SHP77 treated with DMSO at 0.1 percent for 48 hours (cell line): ENCODE data around the gene AKR1A1.
"Not testable (repeated sequence)": the region's sequence is repeated elsewhere in the genome, so short reads cannot be mapped to it uniquely, and the experiment has no call there.

Experiments
- DNase-seq: peaks from one replicate; lab custom pipeline; 2025; lab: John Stamatoyannopoulos, UW

The AKR1A1 gene

DNA sequence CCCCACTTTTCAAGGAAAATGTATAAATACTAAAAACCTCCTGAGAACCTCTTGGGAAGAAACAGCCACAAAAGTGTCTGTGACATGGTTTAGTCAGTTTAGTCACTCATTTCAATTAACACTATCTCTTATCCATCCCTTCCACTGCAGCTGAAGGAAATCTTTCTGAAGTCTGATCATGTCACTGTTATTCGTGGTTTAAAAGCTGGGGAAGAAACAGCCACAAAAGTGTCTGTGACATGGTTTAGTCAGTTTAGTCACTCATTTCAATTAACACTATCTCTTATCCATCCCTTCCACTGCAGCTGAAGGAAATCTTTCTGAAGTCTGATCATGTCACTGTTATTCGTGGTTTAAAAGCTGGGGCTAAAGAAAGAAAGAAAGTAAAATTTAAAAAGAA lies 27.1 kb upstream of the AKR1A1 start:
- DNase-seq = not testable (repeated sequence)

DNA sequence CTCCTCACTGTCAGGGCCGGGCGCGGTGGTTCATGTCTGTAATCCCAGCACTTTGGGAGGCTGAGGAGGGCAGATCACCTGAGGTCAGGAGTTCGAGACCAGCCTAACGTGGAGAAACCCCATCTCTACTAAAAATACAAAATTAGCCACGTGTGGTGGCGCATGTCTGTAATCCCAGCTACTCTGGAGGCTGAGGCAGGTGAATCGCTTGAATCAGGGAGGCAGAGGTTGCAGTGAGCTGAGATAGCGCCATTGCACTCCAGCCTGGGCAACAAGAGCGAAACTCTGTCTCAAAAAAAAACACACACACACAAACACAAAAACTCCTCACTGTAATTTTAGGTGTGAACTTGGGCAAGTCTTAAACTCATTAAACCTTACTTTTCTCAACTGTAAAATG lies 26.7 kb upstream of the AKR1A1 start:
- DNase-seq = not testable (repeated sequence)

DNA sequence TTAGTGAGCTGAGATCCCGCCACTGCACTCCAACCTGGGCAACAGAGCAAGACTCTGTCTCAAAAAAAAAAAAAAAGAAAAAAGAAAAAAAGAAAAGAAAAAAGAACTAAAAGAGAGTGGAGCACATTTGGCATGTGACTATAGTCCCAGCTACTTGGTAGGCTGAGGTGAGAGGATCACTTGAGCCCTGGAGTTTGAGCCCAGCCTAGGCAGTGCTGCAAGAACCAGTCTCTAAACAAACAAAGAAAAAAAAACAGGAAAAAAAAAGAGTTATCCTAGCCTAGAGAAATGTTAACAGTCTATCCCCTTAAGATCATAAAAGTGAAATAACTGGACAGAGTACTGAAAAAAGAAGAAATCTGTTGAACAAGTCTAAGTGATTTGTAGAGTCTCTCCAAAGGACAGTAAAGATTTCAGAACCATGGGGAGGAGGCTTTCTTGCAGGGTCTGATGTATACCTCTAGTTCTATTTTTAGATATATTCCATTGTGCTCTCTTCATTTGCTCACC lies 24.4 kb upstream of the AKR1A1 start:
- DNase-seq = no peak

DNA sequence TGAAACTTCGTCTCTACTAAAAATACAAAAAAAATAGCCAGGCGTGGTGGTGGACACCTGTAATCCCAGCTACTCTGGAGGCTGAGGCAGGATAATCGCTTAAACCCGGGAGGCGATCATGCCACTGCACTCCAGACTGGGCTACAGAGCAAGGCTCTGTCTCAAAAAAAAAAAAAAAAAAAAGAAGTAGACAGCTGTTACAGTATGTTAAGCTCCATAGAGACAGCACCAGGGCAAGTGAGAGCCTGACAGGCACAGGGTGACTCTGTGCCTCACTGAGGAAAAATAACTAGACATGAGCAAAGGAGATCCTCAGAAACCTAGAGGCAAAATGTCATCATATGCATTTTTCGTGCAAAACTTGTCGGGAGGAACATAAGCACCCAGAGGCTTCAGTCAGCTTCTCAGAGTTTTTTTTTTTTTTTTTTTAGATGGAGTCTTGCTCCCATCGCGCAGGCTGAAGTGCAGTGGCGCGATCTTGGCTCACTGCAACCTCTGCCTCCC lies 19.9 kb upstream of the AKR1A1 start:
- DNase-seq = no peak

DNA sequence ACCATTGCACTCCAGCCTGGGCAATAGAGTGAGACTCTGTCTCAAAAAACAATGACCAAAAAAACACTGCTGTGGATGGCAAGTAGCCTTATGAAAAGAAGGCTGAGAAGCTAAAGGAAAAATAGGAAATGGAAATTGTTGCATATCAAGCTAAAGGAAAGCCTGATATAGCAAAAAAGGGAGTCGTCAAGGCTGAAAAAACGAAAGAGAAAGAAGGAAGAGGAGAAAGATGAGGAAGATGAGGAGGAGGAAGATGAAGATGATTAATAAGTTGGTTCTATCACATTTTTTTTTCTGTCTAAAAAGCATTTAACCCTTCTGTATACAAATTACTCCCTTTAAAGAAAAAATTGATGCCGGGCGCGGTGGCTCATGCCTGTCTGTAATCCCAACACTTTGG lies 18.8 kb upstream of the AKR1A1 start:
- DNase-seq = no peak

DNA sequence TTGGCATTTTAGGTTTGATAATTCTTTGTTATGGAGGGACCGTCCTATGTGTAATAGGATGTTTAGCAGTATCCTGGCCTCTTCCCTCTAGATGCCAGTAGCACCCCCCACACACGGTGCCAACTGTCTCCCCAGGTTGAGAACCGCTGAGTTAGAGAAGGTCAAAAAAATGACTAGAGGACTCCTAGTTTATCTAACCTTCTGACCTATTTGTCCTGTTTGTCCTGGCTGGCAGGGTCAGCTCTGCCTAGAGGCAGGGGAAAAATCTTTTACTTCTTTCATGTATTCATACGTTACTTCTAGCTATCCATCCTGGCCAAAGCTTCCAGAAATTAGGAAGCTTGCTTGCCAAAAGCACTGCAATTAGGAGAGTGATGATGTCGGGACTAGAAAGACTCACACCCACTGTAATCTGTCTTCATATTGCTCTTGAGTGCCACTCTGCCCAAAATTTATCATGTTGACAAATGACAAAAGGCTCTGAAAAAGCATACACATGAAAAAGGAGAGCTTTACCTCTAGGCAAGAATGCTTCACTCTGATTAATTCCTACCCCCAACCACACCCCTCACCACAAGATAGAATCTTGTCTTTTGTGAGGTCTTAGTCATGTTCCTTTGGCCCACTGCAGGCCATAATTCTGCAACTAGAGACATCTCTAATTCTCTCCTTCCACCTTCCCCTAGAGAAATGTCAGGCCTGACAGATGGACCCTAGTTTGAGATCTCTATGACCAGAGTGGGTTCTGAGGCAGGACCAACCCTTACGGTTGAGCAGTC lies 14.4 kb upstream of the AKR1A1 start:
- DNase-seq = no peak

DNA sequence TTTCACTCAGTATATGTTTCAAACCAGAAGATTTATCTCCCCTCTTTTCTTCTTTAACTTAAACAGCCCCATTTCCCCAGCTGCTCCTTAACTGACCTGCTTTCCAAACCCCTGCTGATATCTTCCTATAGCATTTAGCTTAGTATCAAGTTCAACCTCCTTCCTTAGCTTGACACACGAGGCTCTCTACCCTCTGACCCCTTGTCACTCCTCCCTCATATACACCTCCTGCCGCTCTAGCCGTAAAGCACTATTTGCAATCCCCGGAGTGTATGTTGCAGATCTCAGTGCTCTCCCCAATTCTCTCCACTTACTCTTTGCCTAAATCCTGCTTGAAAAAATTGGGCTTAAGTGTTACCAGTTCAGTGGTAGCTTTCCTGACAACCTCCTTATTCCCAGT lies 13.7 kb upstream of the AKR1A1 start:
- no peak for DNase-seq

DNA sequence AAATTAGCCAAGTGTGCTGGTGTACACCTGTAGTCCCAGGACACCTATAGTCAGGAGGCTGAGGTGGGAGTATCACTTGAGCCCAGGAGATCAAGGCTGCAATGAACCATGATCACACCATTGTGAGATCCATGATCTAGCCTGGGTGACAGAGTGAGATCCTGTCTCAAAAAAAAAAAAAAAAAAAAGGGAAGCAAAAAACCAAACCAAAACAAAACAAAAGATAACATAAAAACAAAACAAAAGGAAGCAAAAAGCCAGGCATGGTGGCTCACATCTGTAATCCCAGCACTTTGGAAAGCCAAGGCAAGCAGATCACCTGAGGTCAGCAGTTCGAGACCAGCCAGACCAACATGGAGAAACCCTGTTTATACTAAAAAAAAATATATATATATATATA lies 9.4 kb upstream of the AKR1A1 start:
- DNase-seq = no peak

DNA sequence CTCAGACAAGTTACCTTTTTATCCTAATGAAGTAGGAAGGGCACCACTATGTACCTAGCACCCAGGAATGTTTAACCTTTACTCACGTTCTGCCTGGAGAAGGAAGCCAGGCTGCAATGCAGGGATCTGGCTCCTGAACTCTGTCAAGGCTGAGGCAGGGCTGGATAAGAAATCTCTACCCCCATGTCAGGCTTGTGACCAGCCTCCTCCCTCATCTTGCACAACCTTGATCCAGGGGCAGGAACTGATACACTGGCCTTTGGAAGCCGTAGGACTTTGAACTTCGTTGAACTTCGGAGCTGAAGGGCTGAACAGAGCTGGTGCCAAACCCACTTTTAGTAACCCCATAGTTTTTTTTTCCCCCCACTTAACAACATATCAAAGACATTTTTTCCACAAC lies 8.0 kb upstream of the AKR1A1 start:
- no peak for DNase-seq

DNA sequence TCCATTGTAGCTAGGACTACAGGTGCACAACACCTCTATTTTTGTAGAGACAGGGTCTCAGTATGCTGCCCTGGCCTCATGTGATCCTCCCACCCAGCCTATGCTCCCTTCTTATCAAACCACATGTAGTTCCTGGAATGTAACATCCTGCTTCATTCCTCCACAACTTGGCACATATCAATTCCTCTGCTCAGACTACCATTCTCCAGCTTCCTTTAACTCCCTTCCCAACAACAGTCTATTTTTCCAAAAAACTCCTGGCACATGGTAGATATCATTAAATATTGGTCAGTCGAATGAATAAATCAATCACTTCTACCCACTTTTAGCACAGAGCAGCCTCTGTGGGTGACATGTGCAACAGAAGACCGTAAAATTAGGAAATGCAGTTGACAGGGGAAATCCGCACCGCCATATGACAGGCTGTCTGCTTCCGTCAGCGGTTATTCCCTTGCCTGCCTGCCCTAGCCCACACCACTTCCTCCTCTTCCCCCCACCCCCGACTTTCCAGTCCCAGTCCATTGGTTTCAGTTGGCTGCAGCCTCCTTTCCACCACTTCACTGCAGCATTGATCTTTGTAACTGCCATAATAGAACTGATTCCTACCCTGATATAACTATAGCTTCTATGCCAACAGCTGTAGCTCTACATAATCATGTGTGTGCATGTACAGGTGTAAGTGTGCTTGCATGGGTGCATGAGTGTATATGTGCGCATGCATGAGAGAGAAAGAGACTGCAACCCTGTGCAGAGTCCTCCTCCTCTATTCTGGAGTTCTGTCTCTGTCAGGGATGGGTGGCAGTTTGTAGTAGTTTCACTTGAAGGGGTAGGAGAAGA lies 6.8 kb upstream of the AKR1A1 start:
- no peak for DNase-seq

DNA sequence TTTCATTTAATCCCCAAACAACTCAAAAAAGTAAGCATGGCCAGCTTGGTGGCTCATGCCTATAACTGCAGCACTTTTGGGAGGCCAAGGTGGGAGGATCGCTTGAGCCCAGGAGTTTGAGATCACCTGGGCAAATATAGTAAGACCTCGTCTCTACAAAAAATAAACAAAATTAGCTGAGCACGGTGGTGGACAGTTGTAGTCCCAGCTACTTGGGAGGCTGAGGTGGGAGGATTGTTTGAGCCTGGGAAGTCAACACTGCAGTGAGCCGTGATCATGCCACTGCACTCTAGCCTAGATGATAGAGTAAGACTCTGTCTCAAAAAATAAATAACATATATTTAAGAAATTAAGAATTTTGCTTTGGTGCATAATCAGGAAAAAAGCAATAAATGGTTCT lies 6.1 kb upstream of the AKR1A1 start:
- DNase-seq = no peak

DNA sequence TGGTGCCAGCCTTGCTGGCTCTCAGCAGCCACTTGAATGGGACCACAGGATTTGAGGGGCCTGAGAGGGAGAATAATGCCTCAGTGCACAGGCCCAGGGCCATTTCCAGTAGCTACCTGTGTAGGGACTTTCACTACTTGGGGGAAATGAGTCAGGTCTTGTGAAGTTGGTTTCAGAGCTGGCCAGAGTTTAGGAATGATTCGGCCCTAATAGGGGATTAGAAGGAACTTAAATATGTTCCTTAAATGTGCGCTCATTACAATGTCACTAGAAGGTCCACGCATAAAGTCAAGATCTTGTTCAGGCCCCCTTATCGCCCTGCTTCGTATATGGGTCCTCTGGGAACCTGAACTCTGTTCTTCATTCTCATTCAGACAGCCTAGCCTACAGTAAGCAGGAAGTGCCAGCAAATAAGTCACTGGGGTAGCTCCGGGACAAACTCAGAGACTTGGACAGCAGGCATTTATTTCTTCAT lies 5.6 kb upstream of the AKR1A1 start:
- DNase-seq = no peak

DNA sequence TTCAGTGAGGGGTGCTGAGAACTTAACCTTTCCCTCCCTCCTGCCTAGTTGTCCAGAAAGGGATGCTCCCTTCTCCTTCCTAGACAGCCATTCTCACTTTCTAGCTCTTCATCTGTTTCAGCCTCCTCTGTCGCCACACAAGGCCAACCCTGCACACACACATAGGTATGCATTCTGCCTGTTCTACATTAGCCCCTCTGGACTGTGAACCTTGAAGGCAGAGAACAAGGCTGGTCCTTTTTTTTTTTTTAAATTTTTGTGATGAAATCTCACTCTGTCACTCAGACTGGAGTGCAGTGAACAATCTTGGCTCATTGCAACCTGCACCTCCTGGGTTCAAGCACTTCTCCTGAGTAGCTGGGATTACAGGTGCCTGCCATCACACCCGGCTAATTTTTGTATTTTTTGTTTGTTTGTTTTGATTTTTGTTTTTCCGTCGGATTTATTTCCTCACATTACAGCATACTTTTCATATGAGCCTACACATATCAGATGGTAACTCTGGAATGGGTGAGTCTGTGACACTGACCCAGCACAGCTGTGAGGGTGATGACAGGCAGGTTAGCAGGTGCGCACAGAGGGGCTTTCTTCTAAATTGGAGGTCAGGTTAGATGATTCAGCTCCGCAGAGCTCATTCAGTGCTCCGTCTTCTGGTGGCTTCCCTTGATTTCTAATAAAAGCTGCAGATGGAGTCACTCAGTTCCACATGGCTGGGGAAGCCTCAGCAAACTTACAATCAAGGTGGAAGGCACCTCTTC lies 4.9 kb upstream of the AKR1A1 start:
- DNase-seq = no peak

DNA sequence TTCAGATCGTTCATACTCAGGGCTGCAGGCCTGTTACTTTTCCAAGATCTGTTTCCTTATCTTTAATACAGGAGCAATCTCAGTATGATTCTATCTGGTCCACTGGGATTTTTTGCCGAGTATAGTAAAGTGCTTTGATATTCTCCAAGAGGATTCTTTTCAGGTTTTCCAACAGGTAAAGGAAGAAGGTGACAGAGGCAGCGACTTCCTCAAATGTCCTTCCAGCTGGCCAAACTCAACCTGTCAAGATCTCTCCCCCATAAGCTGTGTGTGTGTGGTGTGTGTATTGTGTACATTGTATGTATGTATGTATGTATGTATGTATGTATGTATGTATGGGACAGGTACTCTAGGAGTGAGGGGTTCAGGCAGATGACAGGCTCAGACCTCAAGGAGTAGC lies 1.1 kb downstream of the AKR1A1 start:
- no peak for DNase-seq

DNA sequence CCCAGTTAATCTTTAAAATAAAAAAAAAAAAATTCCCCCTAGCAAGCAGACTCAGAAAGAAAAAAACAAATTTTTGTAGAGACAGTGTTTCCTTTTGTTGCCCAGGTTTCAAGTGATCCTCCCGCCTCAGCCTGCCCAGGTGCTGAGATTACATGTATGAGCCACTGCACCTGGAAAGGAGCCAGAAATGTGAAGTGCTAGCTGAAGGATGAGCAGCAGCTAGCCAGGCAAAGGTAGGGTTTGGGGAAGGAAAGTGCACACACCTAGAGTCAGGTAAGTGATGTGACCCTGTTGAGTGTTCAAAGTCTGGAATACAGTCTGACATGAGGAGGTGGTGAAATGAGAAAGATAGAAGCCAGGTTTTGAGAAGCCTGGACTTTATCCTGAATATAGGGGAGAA lies 1.7 kb downstream of the AKR1A1 start:
- no peak for DNase-seq

DNA sequence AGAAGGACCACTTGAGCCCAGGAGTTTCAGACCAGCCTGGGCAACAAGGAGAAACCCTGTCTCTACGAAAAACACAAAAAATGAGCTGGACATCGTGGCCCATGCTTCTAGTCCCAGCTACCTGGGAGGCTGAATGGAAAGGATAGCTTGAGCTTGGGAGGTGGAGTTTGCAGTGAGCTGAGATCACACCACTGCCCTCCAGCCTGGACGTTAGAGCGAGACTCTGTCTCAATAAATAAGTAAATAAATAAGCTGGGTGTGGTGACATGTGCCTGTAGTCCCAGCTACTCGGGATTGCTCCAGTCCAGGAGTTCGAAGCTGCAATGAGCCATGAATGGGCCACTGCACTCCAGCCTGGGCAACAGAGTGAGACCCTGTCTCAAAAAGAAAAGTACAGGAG lies 3.6 kb downstream of the AKR1A1 start:
- DNase-seq = no peak

DNA sequence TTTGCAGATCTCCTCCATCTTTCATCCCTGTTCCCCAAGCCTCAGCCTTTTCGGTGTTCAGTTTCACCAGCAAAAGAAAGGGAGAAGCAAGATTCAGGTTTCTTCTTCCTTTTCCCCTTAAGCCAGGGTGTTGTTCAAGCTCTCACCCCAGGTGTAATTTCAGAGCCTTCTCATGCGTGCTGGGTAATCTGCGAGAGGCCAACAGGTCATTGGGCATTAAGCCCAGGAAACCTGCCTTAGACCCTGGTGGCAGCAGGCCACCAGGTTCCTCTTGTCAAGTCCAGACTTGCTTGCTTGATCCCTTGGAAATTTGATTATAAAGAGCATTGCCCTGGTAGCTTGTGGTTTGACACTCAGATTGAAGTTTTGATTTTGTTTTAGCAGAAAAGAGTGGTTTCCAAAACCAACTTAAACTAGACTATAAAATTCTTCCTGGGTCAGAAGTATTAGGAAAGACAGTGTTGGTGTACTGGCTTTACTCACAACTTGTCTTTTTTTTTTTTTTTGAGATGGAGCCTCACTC lies 6.9 kb downstream of the AKR1A1 start:
- DNase-seq = no peak

DNA sequence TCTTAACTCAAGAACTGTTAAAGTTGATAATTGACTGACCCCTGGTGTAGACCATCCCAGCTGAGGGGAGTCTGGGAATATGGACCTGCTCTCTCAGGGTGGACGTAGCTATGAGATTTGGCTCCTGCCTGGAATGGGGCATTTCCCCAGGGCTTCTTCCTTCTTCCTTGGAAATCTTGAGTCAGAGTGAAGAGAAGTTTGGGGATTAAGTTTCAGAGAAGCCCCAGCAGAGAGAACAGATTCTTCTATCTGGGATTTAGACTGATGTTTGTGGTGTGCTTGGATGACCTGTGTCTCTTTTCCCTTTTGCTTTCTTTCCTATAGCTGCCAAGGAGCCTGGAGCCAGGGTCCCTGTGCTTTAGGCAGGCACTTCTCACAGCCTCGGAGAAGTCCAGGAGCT lies 13.2 kb downstream of the AKR1A1 start:
- no peak for DNase-seq

DNA sequence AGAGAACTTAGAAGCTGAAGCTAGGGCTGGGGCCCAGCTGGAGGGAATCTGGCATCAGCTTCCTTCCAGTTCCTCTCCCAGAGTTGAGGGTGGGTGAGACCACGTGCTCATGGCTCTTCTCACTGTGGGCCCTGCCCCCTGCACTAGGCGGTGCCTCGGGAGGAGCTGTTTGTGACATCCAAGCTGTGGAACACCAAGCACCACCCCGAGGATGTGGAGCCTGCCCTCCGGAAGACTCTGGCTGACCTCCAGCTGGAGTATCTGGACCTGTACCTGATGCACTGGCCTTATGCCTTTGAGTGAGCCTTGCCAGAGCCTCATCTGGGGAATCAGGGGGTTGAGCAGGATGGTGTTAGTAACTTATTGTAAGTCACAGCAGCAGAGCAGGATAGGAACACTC lies 16.1 kb downstream of the AKR1A1 start:
- DNase-seq = no peak

DNA sequence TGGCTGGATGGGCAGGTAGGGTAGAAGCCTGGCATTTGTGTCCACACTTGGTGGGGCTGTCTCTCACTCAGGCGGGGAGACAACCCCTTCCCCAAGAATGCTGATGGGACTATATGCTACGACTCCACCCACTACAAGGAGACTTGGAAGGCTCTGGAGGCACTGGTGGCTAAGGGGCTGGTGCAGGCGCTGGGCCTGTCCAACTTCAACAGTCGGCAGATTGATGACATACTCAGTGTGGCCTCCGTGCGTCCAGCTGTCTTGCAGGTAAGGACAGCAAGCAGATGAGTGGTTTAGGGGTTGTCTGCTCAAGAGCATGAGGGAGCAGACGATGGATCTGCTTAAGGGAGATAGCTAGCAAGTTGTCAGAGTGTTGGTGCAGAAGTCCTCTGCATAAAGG lies 17.3 kb downstream of the AKR1A1 start:
- no peak for DNase-seq

DNA sequence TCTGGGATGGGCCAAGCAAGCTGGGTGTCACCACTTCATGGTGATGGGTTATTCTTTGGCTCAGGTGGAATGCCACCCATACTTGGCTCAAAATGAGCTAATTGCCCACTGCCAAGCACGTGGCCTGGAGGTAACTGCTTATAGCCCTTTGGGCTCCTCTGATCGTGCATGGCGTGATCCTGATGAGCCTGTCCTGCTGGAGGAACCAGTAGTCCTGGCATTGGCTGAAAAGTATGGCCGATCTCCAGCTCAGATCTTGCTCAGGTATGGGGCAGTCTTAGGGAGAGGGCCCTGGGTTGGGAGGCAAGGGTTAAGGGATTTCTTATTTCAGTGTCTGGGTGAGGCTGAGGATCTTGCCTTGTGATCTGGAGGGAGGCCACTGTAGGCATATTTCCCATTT lies 17.8 kb downstream of the AKR1A1 start:
- DNase-seq = no peak

DNA sequence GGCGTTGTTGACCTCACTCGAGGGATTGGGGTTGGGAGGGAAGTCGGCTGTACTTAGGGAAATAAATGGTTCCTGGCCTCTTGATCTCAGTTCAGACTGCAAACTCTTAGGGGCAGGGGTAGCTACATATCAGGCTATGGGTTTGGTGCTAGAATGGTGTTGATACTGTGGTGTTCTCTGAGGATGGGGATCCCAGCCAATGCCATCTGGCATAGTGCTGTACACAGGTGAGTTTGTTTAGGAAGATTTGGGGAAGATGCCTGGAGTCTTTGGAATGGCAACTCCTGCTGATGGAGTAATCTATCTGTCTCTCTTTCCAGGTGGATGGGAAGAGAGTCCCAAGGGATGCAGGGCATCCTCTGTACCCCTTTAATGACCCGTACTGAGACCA lies 18.9 kb downstream of the AKR1A1 start:
- no peak for DNase-seq
